Measurements from ENCODE around the gene SHROOM3.

Gene SHROOM3

DNA sequence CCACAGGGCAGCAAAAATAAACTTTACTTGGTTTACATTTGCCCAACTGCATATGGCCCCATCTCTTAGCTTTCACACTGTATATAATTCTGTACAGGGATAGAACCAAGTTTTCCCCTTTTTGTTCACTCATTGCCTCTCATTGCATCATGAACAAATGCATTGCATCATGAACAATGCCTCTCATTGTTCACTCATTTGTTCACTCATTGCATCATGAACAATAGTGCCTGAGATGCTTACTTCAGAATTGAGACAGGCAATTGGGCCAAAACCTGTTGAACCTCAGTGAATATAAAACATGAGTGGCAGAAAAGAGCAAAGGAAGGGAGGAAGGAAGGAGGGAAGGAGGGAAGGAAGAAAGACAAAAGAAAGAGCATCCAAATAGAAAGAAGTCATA, 364.7 kb downstream of the SHROOM3 start:
- DNase-seq = no peak

DNA sequence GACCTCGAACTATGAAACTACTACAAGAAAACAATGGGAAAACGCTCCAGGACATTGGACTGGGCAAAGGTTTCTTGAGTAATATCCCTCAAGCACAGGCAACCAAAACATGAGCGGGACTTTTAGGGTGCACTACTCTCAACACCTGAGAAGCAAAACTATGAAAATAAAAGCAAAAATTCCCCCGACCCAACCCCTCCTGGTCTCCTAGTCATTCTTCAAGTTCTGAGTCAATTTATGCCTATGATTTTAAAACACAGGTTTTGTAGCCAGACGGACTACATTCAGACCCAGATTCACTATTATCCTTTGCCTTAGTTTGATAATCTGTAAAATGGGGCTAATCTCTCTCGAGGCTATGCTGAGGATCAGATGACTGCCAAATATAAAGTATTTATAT, 365.9 kb downstream of the SHROOM3 start:
- no peak for DNase-seq

DNA sequence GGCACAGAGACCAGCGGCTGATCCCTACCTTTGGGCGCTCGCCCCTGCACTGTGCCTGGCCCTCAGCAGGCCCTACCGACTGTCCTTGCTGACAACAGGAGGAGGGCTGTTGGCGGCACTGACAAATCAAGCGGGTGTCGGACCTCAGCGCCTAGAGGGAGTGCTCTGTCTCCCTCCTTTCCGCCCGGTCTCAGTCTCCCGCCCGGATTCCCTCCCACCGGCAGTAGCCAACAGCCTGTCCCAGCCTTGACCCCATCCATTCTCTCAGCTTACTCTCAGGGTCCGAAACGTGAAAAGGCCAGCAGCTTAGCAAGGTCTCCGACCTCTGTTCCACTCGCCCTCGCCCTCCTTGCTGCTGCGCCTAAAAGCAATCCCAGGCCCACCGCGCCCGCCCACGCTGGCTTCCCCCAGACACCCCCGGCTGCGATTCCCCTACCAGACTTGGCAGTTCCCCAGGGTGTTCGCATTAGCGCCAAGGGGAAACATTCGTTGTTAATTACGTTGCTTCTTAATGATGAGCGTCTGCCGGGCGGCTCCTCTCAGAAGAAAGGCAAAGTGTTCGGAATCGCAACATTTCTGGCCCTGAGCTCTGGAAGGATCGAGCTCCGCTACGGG, 366.7 kb downstream of the SHROOM3 start:
- DNase-seq = no peak

DNA sequence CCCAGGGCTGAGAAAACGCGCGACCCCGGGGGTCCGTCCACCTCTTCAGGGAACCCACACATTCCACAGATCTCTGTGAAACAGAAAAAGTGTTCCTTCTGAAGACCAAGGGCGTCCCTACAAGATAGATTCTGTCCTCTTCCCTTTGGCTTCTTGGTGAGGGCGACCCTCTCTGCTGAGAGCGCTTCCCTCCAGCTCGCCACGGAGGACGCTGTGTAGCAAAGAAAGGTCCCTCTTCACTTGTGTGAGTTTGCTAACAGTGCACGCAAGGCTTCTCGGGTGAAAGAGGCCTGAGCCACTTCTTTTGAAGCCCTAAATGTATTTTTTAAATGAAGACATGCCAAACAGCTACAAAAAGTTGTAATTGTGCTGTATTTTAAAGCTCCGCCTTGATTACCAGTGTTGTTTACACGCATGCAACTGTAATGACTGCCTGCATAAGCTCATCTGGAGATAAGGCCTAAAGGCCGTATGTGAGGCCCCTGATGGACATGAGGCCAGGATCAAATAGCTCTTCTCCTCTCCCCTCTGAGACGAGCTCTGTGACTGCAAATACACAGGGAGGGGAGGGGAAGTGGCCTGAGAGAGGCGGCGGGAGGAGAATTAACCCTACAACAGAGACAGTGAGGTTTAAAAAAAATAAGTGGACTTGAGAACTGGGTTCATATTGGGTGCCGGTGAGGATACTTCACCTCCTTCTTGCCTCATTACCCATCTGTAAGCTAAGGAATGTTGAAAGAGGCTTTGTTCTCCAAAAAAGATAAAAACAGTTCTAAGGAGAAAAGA, 367.4 kb downstream of the SHROOM3 start:
- DNase-seq = no peak

DNA sequence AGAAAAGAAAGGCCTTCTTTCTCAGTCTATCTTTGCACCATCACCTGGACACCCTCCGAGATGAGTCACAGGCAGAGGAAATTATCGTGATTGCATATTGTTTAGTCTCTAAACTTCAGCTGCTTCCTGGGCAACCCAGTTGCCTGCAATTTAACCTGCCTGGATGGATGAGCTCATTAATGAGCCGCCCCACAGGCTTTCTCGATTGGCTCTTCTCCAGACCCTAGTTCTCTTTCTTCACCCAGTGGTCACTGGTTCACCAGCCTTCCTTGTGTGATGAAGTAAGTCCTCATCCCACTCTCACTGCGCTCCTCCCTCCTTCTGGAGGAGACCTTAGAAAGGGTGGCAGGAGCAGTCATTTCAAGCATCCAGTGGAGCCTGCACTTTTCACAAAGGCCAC, 368.5 kb downstream of the SHROOM3 start:
- DNase-seq = no peak

DNA sequence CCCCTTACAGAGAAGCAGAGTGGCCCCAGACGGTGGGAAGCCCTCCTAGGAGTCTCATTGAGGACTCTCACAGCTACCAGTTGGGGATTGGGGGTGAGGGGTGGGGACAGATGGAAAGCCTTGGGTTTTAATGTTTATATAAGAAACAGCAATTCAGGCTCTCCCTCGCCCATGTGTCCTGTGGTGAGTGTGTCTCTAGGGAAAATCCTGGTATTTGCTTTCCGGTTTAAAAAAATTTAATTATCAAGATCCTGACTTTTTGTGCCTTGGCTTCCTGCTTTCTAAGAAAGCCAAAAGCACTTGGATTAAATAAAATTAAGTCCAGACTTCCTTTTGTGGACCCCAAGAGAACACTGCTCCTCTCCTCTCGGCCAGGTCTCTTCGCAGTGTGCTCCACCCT, 369.1 kb downstream of the SHROOM3 start:
- no peak for DNase-seq

DNA sequence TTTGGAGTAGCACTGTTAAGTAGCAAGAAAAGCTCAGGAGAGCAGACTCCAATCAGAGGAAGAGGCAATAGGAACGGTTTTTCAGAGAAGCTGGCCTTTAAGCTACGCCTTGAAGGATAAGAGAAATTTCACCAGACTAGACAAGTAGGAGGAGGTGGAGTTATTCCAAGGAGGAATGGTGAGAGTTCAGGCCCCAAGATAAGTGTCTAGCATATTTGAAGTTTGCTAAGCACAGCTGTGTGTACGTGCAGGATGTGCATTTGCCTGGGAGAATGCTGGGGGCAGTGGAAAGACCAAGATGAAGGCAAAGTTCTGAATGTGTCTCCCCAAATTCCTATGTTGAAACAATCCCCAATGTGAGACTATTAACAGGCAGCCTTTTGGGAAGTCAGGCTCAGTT, 371.3 kb downstream of the SHROOM3 start:
- no peak for DNase-seq

DNA sequence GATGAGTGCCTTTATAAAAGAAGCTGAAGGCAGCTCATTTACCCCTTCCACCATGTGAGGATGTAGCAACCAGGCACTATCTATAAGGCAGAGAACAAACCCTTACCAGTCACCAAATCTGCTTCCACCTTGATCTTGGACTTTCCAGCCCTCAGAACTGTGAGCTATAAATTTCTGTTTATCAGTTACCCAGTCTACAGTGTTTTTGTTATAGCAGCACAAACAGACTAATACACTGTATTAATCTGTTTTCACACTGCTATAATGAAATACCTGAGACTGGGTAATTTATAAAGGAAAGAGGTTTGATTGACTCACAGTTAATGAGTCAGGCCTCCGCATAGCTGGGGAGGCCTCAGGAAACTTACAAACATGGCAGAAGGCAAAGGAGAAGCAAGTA, 371.7 kb downstream of the SHROOM3 start:
- no peak for DNase-seq

DNA sequence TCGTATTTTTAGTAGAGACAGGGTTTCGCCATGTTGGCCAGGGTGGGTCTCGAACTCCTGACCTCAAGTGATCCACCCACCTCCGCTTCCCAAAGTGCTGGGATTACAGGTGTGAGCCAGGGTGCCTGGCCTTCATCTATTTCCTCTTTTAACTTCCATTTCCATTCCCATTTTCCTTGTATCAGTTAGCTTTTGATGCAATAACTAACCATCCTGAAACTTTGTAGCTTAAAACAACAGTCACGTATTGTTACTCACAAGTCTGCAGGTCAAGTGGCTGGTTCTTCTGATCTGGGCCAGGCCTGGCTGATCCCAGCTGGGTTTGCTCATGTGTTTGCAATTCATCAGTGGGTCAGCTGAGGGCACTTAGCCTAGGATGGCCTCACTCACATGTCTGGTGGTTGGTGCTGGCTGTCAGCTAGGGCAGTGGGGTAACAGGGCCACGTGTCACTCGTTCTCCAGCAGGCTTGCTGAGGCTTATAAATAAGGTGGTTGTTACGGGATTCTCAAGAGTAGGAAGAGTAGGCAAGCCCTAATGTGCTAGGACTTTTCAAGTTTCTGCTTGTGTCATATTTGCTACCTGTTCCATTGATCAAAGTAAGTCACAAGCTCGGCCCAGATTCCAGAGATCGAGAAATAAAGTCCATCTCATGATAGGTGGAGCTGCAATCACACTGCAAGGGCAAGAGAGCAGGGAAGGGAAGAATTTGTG, 374.7 kb downstream of the SHROOM3 start:
- no peak for DNase-seq

DNA sequence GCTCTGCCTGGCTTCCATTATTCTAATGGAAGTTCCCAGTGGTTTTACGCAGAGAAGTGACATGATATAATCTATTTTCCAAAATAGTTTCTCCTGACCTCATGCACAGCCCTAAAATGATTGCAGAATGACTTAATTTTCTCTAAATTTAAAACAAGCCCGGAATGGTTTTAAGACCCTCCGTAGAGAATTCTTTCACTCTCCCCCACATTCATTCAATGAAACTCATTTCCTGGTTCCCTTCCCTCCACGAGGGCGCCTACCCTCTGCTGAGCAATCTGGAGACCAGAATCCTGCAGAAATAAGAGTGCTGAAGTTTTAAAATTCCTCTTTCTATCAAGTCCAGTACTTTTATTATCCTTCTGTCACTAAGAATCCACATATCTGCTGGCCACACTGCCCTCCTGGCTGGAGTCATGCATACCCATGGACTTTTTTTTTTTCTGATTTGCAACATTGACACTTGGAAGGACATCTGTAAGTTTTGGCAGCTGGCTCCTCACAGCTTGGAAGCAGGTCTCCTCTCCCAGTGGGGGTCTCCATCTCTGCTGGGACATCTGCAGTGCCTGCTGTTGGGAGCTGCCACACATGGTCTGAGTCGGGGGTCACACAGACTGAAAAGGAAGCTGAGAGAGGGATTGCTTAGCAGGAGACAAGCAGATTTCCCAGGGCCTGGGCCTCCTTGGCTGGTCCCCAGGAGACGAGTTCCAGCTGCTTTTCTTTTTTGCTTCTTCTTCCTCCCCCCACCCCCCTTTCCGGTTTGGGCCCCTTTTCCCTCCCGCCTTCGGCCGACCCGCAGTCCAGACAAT, 376.8 kb downstream of the SHROOM3 start:
- no peak for DNase-seq

DNA sequence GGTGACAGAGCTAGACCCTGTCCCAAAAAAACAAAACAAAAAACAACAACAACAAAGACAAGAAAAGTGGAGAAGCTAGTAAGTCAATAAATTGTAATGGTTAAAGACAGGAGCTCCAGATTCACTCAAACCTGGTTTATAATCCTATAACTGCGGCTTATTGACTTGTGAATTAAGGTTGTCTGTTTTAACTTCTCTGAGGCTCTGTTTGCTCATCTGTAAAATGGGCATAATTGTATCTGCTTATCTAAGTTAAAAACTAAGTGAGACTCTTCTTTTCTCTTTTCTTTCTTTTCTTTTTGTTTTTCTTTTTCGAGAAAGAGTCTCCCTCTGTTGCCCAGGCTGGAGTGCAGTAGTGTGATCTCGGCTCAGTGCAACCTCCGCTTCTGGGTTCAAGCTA, 378.0 kb downstream of the SHROOM3 start:
- DNase-seq = no peak

DNA sequence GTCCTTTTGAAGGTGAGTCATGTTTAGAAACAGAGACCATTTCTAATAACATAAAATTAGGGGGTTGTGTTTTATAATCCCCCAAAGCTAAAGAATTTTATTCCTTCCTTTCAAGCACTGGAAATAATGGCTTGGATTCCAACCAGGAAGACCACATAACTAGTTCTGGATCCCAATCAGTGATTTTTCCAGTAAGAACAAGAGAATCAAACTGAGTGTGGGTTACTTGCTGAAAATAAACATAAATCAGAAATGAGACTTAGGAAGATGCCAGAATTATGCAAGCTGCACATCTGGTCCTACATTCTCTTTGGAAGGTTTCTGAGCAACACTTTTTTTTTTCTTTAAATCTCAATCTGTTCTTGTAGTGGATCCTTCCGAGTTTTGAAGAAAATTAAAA, 386.6 kb downstream of the SHROOM3 start:
- no peak for DNase-seq

DNA sequence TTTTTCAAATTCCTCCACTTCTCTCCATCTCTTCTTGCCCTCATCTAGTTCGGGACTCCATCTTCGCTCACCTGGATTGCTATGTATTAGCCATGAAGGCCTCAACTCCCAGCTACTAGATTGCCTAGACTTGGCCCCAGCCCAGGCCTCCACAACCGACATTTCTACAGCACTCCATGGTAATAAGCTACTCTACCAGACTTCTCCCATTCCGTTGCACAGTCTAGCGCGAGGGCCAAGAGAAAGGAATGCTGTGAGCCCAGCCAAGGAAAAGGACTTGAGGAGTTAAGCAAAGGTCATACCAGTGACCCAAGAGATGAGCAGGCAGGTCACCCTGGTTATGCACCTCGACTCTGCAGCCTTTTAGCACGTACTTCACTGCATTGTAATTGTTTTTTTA, 387.3 kb downstream of the SHROOM3 start:
- DNase-seq = no peak

DNA sequence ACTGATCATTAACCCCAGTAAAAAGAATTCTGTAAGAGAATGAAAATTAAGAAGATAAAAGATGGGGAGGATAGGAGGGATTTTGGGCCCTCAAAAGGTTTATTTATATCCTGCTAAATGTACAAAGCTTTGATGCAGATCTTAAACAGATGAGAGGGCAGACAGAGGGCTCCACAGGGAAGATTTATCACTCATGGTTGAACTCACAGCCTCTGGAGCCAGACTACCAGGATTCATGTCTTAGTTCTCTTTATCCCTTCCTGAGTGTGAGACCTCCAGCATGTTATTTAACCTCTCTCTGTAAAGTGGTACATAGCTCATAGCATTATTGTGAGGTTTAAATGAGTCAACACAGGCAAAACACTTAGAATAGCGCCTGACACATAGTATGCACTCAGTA, 388.5 kb downstream of the SHROOM3 start:
- DNase-seq = no peak

DNA sequence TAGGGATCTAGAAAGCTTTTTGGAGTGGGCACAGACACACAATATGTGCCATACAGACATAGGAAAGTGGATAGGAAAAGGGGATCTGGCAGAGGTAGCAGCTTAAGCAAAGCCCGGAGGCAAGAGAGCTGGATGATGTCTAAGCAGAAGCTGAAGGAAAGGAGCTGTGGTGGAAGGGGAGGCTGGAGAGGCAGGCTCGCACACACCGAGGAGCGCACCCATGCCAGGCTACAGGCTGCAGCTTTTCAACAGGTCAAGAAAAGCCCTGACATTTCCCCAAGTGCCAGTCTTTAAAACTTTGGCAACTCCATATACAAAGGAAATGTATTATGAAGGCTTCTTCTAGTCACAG, 395.6 kb downstream of the SHROOM3 start:
- no peak for DNase-seq

DNA sequence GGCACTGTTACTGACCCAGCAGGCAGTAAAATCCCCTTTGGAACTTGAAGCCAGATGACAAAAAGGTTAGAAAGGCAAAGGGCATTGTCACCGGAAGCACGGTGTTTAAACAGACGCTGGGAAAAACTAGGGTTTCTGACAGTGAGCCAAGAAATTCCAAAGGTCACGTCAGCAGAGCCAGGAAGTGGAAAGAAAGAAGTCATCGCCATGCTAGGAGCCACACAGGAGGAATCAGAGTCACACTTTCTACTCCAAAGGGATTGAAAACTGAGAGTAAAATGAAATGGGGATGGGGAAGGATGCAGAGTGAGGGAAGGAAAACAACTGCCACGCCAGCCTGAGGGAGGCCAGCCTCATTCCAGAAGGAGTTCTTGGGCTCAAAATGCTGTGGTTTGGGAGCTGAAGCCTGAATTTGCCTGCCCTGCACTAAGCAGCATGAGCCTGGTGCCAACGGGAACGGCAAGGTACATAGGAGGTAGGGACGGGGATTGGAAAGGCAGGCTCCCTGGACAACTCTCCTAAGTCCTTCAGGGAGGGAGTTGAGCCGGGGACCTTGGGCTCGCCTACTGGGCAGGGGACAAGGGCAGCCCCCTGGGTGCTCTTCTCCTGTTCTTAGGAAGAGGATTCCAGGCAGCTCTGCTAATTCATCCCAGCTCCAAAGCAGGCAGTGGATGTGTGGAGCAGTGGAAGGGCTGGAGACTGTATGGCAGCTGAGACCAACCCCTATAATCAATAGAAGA, 396.1 kb downstream of the SHROOM3 start:
- no peak for DNase-seq

DNA sequence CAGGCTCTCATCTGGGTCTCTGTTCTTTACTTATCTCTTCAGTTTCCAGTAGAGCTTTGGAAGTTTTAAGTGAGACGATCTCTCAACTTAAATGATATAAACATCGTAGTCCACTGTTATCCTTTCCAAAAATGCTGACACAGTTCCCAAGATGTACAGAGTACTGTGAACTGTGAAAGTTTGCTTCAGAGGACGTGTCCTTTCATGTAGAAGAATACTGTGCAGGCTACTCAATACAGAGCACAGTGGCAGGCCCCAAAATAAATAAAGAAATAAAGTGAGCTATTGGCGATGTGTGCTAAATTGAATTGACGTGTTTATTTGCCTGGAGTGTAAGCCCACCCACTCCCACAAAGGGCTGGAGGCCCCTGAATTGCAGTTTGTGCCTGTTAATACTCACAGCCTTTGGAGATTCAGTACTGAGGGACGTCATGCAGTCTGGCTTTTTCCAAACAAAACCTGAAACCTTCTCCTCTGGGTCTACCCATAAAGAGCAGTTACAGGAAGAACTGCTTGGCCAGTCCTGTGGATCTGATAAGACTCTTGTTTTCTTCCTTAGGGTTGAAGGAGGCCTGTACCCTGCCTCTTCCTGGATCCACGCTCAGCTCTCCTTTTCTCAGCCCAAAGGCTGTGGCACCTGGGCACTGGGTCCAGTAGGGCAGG, 396.8 kb downstream of the SHROOM3 start:
- DNase-seq = no peak
